Stomach smooth muscle (tissue), 2 donors: ENCODE results near the gene TSPAN32.

Experiments used
- H3K27ac ChIP-seq: one replicate; pipeline ENCODE4 v1.7.0; 2013; ENCODE audit warnings: mild to moderate bottlenecking, low read length, inconsistent platforms
- H3K27me3 ChIP-seq, 2 donors: one replicate each; pipeline ENCODE4 v1.7.0; 2013; ENCODE audit warnings: low read length in 2 of 2; ENCODE audit not compliant: insufficient read depth in 2 of 2, control insufficient read depth in 1 of 2
- H3K36me3 ChIP-seq, 2 donors: one replicate each; pipeline ENCODE4 v1.7.0; 2013; ENCODE audit warnings: low read length in 2 of 2; ENCODE audit not compliant: control insufficient read depth in 2 of 2, insufficient read depth in 2 of 2
- H3K4me1 ChIP-seq: one replicate; pipeline ENCODE4 v1.7.0; 2013; ENCODE audit warnings: low read length; ENCODE audit not compliant: control insufficient read depth, insufficient read depth
- H3K4me3 ChIP-seq, 2 donors: one replicate each; pipeline ENCODE4 v1.7.0; 2013; ENCODE audit warnings: low read length in 2 of 2
- H3K9ac ChIP-seq, 2 donors: one replicate each; pipeline ENCODE4 v1.7.0; 2013; ENCODE audit warnings: low read length in 2 of 2, mild to moderate bottlenecking in 1 of 2
- H3K9me3 ChIP-seq, 2 donors: one replicate each; pipeline ENCODE4 v1.7.0; 2013; ENCODE audit warnings: low read length in 2 of 2; ENCODE audit not compliant: control insufficient read depth in 2 of 2
- donor health status: healthy.
- donor health status: Pancreatic carcinoma.

TSPAN32 gene

GRCh38 chr11:2268729-2269600, 32.8 kb upstream of the TSPAN32 start:
- Histone ChIP-seq H3K9ac (no peak overlapping the region), H3K27me3 (peaks cover 15 to 51% of the 10 kb centered on the region in 2 donors), H3K4me3 (peak overlapping the region; percentile 25 to 47), H3K27ac (no peak overlapping the region), H3K36me3 (no peaks in the 10 kb centered on the region), H3K4me1 (peaks cover 20% of the 10 kb centered on the region), H3K9me3 (no peaks in the 10 kb centered on the region)

DNA sequence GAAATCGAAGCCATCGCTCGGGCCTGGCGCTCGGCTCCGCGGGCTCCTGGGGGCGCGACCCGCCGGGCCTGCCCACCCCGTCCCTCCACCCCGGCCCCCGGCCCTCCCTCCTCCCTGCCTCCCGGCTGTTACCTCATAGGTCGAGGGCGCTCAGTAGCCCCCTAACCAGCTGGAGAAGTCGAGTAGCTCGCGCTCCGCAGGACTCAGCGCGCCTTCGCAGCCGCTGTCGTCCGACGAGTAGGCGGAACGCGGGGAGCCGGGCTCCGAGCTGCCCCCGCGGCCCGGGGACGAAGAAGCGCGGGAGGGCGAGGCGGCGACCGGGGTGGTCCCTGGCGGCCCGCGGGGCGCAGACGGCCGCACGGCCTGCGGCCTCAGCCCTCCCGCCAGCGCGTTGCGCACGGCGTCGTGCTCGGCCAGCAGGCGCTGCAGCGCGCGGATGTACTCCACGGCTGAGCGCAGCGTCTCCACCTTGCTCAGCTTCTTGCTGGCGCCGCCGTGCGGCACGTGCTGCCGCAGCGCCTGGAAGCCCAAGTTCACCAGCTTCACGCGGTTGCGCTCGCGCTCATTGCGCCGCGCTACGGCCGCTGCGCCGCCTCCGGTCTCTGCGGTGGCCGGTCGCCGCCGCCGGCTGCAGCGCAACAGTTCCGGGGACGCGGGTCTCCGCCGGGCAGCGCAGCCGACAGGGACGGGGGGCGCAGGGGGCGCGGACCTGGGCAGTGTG, 32.1 kb upstream of the TSPAN32 start:
- Histone ChIP-seq H3K27me3 (peaks cover 19 to 51% of the 10 kb centered on the region in 2 donors), H3K9ac (no peak overlapping the region), H3K4me3 (peak overlapping the region; percentile 25 to 49), H3K36me3 (no peaks in the 10 kb centered on the region), H3K9me3 (no peaks in the 10 kb centered on the region), H3K27ac (no peak overlapping the region), H3K4me1 (peaks cover 20% of the 10 kb centered on the region)

DNA sequence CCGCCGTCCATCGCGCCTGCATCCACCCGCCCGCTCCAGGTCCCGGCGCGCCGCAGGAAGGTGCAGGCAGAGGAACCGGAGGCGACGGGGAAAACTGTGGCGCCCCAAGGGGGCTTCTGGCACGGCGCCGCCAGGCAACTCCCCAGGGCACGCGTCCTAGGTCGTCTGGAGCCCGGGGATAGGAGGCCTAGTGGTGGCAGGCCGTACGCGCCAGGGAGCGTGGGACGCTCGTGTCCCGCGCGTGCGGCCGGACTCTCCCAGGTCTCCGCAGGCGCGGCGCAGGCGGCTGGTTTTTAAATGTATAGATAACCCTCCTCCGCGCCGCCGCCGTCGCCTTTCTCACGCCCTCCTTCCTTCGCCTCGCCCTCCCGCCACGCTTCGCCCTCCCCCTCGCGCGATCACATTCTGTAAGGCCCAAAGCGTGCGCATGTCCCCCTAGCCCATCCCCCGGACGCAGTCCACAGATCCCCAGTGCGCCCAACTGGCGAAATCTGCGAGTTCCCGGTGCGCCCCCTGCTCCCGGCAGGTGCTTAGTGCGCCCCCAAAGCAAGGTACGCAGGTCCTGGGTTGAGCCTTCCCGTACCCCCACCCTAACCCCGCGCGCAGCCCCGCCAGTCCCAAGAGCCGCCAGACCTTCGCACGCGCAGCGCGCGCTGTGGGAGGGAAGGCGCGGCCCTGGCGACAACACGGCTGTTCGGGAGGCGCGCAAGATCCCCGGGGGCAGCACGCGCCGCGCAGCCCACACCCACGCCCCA, 31.3 kb upstream of the TSPAN32 start, which contains the start of gene ASCL2:
Gene ASCL2 (minus strand): TSS at position 267 of the 755 bp plus-strand sequence. CDS start 256 bp downstream, at position 11.
- no peaks in the 10 kb centered on the region for H3K36me3 ChIP-seq
- peaks cover 19 to 51% of the 10 kb centered on the region in 2 donors for H3K27me3 ChIP-seq
- H3K27ac ChIP-seq: no peak within 1 kb of the TSS
- no peaks in the 10 kb centered on the region for H3K9me3 ChIP-seq
- H3K4me1 ChIP-seq: peaks cover 20% of the 10 kb centered on the region
- H3K4me3 ChIP-seq: peak within 1 kb of the TSS; percentile 25 to 49
- no peak within 1 kb of the TSS for H3K9ac ChIP-seq

- peaks cover 17 to 51% of the 10 kb centered on the region in 2 donors for H3K27me3 ChIP-seq
These were observed 30.8 kb upstream of the TSPAN32 start for GRCh38 chr11:2271077-2271326.

GRCh38 chr11:2271327-2272227, 30.2 kb upstream of the TSPAN32 start:
- no peak overlapping the region for H3K4me3 ChIP-seq
- no peaks in the 10 kb centered on the region for H3K36me3 ChIP-seq
- peaks cover 17 to 51% of the 10 kb centered on the region in 2 donors for H3K27me3 ChIP-seq
- H3K9me3 ChIP-seq: no peaks in the 10 kb centered on the region
- H3K27ac ChIP-seq: no peak overlapping the region
- H3K9ac ChIP-seq: no peak overlapping the region
- peaks cover 20% of the 10 kb centered on the region for H3K4me1 ChIP-seq

More at GRCh38 chr11:2271077-2271326, 30.8 kb upstream of the TSPAN32 start:
- H3K36me3 ChIP-seq: no peaks in the 10 kb centered on the region
- no peak overlapping the region for H3K9ac ChIP-seq
- H3K4me3 ChIP-seq: no peak overlapping the region
- H3K9me3 ChIP-seq: no peaks in the 10 kb centered on the region
- H3K27ac ChIP-seq: no peak overlapping the region
- H3K4me1 ChIP-seq: peaks cover 20% of the 10 kb centered on the region

DNA sequence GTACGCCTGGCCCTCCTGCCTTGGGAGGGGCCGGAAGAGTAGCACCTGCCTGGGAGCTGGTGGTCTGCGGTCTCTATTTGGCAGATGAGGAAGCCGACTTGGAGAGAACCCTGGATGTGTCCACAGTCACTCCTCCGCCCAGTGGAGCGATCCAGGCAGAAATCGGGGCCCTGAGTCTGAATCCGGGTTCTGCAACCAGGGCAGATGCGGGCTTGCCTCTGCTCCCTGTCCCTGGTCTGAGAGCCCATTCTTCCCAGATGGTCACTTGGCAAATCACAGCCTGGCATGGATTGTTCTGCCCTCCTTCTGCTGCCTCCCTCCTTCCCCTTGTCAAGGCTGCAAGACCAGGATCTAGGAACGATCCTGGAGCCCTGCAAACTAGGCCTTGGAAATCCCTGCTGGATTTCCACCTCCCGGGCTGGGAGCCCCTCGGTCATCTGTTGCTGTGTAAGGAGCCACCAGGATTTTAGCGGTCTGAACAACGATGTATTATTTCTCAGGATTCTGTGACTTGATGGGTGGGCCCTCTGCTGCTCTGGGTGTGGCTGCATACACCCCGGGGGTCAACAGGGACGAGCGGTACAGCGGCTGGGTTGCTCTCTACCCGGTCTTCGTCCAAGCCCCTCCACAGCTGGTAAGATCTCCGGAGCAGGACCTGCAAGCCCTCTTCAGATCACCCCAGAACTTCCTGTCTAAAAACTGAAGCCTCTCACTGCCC, 29.4 kb upstream of the TSPAN32 start:
- peaks cover 20% of the 10 kb centered on the region for H3K4me1 ChIP-seq
- no peak overlapping the region for H3K9ac ChIP-seq
- H3K4me3 ChIP-seq: no peak overlapping the region
- H3K36me3 ChIP-seq: no peaks in the 10 kb centered on the region
- H3K9me3 ChIP-seq: no peaks in the 10 kb centered on the region
- H3K27me3 ChIP-seq: peaks cover 20 to 47% of the 10 kb centered on the region in 2 donors
- no peak overlapping the region for H3K27ac ChIP-seq

GRCh38 chr11:2272946-2273280, 28.9 kb upstream of the TSPAN32 start:
- no peaks in the 10 kb centered on the region for H3K9me3 ChIP-seq
- H3K4me3 ChIP-seq: no peak overlapping the region
- H3K36me3 ChIP-seq: no peaks in the 10 kb centered on the region
- peaks cover 20% of the 10 kb centered on the region for H3K4me1 ChIP-seq
- H3K9ac ChIP-seq: no peak overlapping the region
- peaks cover 20 to 43% of the 10 kb centered on the region in 2 donors for H3K27me3 ChIP-seq
- H3K27ac ChIP-seq: no peak overlapping the region

DNA sequence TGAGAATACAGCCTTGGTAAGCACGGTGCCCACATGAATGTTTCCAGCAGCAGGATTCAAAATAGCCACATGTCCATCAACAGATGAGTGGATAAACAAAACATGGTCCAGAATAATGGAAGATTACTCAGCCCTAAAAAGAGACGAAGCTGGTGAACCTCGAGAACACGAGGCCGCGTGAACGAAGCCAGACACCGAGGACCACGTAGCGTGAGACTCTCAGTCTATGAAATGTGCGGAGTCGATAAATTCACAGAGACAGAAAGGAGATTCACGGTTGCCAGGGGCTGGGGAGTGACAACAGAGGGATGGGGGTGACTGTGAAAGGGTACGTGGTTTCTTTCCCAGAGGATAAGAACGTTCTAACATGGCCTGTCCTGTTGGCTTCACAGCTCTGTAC, 28.5 kb upstream of the TSPAN32 start:
- Histone ChIP-seq H3K9ac (no peak overlapping the region), H3K27ac (no peak overlapping the region), H3K27me3 (peaks cover 16 to 39% of the 10 kb centered on the region in 2 donors)

DNA sequence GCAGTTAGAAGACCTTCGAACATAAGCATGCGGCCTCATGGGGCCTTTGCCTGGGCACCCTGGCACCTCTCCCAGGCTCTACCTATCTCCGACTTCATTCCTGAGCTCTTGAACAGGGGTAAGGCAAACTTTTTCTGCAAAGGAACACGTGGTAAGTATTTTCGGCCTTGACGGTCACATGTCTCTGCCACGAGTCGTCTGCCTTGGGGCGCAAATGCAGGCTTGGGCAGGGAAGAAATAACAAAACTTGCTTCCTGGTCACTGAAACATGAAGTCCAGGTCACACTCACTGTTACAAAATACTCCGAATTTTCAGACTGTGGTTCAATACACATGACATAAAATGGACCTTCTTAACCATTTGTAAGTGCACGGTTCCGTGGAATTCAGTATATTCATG, 28.0 kb upstream of the TSPAN32 start:
- H3K27me3 ChIP-seq: peaks cover 16 to 35% of the 10 kb centered on the region in 2 donors
- H3K4me1 ChIP-seq: peaks cover 20% of the 10 kb centered on the region
- H3K27ac ChIP-seq: no peak overlapping the region
- H3K9ac ChIP-seq: no peak overlapping the region
- H3K9me3 ChIP-seq: no peaks in the 10 kb centered on the region
- H3K36me3 ChIP-seq: no peaks in the 10 kb centered on the region
- no peak overlapping the region for H3K4me3 ChIP-seq

More for the DNA sequence above, 28.5 kb upstream of the TSPAN32 start:
- Histone ChIP-seq H3K4me3 (no peak overlapping the region), H3K4me1 (peaks cover 20% of the 10 kb centered on the region), H3K36me3 (no peaks in the 10 kb centered on the region), H3K9me3 (no peaks in the 10 kb centered on the region)
